CD4-positive, alpha-beta T cell treated with Interleukin-4 for 1 hour (primary cell): ENCODE measurements around the gene RASGRF1.
"Not testable (repeated sequence)": the region's sequence is repeated elsewhere in the genome, so short reads cannot be mapped to it uniquely, and the experiment has no call there.

Experiments
- DNase-seq, 2 donors: peaks; one replicate each; pipeline ENCODE4 v3.0.0-alpha.2; 2020 to 2022

Gene RASGRF1

GRCh38 chr15:79034284-79034683 lies 56.3 kb downstream of the RASGRF1 start:
- DNase-seq, result no peak

DNA sequence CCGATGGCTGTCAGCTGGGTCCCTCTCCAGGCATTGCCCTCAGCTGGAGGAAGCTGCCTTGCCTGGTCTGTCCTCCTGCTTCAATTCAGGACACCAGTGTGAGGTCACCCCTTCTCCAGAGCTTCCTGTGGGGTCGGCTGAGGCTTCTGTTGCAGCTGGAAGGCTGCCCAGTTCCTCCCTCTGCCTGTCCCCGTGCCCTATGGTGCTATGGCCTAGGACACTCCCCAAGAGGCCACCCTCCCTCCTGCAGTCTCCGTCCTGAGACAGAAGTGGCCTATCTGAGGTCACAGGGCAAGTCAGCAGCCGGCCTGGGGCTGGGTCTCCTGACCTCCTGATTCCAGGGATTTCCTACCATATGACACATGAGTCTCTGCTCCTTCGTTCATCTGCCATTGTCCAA lies 57.9 kb downstream of the RASGRF1 start:
- no peak for DNase-seq

DNA sequence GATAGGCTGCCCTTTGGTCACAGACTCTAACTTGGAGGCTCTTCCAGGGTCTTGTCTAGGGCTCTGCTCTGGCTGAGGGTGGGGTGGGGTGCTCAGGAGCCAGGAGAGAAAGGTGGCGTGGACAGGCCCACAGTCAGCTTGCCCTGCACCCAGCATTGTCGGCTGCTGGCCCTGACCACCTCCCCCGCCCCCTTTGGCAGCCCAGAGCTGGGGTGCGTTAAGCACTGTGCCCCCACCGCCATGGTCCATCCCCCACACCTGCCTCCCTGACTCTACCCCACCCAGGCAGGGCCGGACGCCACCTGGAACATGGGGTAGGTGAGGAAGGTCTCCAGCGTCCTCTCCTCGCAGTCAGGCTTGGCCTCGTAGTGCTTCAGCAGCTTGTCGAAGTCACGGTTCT lies 58.8 kb downstream of the RASGRF1 start:
- no peak for DNase-seq

DNA sequence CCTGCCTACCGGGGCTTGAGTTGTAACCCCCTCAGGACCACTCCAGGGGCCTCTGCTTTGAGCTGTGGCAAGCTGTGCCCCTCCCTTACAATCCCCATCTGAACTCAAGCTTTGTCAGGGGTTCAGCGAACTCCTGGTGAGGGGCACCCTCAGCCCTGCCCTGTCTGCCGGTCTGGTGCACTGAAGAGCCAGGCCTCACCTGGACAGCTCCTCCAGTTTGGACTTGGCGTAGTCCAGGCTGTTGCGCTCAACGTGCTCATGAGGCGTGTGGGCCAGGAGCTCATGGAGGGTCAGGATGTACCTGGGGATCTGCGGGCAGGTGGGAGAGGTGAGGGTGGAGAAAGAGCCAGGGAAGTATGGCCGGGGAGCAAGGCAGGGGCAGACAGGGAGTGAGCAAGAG lies 59.4 kb downstream of the RASGRF1 start:
- DNase-seq, result no peak

DNA sequence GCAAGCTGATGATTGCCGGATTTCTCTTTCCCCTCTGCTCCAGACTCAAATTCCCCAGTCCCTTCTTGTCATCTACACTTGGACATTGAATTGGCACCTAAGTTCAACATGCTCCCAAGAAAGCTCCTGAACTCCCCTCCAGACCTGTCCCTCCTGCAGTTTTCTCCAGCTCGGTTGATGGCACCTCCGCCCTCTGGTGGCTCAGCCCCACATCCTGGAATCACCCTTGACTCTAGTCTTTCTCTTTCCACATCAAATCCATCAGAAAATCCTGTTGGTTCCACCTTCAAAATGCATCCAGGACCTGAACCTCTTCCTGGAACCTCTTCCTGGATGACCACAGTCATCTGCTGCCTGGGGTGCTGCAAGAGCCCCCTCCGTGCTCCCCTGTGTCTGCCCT lies 60.1 kb downstream of the RASGRF1 start:
- DNase-seq, result no peak

GRCh38 chr15:79028411-79028964 lies 62.1 kb downstream of the RASGRF1 start:
- peak in 1 of 2 donors; percentile 9 for DNase-seq

DNA sequence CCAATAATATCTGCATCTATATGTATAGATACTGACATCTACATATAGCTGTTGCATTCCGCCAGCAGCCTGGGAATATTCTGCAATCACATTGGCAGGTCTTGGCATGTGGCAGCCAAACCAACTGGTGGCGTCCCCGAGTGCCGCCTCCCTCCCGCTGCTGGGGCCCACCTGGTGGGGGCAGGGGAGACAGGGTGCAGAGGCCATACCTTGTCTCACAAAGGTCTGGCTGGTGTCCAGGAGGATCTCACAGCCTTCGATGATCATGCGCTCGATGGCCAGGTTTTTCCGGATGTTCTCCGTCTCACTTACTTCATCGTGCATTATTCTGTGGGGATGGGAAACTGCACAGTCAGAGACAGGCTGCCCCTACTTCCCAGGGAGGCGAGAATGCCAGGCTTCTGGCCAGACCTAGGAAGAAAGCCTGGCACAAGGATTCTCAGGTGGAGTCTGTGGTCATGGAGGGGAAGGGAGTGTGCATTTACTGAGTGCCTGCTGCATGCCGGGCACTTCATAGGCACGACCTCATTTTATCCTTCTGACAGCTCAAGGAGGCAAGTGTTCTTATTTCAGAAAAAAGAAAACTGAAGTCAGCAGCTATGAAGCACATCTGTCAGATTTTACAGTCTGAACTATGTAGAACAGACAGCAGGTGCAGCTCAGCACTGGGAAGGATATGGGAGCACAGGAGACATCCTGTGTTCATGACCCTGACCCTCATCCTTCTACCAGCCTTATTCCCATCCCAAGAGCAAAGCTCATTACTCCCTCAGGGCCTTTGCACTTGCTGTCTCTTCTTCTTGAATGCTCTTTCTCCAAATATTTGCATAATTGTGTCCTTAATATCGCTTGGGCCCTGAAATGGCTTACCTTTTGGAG lies 62.8 kb downstream of the RASGRF1 start:
- DNase-seq, result no peak

GRCh38 chr15:79025802-79026201 lies 64.8 kb downstream of the RASGRF1 start:
- DNase-seq, result no peak

DNA sequence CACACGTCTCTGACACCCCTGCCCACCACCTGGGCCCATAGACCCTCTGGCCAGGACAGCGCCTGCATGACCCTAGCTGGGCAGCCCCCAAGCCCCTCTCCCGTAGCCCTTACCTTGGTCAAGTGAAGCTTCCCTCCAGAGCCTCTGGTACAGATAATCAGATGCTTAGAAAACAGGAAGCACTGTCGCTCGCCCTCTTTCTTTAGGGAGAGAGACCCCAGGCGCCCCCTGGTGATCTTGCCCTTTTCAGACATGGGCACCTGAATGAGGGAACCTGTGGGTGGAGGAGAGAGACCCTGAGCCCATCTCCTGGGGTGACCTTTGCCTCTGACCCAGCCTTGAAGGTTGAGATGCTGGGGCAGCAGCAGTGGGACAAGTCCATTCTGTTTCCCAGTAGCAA lies 65.4 kb downstream of the RASGRF1 start:
- DNase-seq, result peak in 1 of 2 donors; percentile 41

DNA sequence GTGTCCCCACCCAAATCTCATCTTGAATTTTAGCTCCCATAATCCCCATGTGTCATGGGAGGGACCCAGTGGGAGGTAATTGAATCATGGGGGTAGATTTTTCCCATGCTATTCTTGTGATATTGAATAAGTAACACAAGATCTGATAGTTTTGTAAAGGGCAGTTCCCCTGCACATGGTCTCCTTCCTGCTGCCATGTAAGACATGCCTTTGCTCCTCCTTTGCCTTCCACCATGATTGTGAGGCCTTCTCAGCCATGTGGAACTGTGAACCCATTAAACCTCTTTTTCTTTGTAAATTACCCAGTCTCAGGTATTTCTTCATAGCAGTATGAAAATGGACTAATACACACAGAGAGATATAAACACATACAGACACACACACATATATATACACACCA lies 66.1 kb downstream of the RASGRF1 start:
- DNase-seq, result not testable (repeated sequence)

GRCh38 chr15:79023918-79024317 lies 66.7 kb downstream of the RASGRF1 start:
- no peak for DNase-seq

GRCh38 chr15:79023546-79023890 lies 67.1 kb downstream of the RASGRF1 start:
- no peak for DNase-seq

DNA sequence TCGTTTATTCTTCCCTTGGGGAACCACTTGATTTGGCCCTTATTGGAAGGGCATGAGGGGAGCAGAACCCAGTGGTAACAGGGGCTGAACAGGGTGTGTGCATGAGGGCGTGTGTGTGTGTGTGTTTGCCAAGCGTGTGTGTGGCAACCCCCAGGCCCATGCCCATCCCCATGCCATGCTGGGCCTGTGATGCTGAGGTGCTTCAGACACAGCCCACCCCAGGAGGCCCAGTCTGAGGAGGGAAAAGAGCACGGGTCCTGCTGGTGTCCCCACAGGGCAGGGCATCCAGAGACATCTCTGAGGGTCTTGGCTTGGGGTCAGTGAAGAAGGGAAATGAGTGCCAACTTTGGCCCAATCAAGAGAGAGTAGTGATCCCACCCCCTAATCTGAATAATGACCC lies 71.6 kb downstream of the RASGRF1 start:
- DNase-seq, result no peak

DNA sequence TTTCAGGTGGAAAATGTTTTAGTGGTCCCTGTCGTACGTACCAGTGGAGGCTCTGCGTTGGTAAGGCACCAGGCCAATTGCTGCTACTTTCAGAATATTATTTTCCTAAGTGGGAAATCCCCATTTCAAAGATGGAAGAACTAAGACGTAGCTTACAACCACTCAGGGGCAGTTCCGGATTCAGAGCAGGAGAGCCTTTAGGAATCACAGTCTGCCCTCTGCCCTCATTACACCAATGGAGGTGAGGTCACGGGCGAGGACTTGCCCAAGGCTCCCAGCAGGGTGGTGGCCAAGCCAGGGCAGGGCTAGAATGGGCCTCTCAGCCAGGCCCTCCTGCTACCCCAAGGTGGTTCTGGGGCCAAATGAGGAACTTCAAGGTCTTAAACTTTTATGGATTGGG lies 72.6 kb downstream of the RASGRF1 start:
- no peak for DNase-seq

GRCh38 chr15:79016527-79017170 lies 73.9 kb downstream of the RASGRF1 start:
- no peak for DNase-seq

GRCh38 chr15:79015416-79015815 lies 75.2 kb downstream of the RASGRF1 start:
- no peak for DNase-seq

- no peak for DNase-seq
Observed at GRCh38 chr15:79010278-79010677, 80.3 kb downstream of the RASGRF1 start.

DNA sequence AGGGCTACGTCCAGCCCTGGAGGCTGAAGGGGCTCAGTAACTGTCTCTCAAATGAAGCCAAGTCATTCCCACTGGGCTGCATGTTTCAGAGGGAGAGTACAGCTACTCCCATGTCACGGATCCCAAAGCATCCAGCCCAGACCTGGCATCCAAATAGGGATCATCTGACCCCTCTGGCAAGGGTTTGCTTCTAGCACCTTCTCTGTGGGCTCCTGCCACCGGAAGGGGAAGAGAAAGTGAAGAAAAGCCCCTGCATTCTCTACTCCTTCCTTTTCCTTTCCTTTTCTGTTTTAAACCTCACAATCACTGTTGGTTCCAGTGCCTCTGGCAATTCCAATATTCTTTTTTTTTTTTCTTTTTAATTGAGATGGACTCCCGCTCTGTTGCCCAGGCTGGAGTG lies 81.2 kb downstream of the RASGRF1 start:
- DNase-seq, result no peak

DNA sequence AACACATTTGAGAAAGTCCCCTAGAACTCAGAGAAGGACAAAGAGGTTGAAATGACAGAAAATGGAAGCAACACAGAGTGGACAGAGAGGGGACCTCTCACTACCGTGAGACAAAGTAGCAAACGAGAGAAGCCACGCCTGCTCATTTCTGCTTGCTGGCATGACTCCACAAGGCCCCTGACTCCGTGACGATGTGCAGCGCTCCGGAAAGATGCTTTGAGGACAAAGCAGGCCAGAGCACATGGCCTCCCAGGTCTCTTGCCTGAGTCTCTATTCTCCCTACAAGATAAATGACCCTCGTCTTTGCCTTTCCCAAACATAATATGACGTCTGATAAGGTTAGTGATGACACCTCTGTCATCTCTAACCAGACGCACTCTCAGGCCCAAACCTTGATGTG lies 81.9 kb downstream of the RASGRF1 start:
- no peak for DNase-seq

DNA sequence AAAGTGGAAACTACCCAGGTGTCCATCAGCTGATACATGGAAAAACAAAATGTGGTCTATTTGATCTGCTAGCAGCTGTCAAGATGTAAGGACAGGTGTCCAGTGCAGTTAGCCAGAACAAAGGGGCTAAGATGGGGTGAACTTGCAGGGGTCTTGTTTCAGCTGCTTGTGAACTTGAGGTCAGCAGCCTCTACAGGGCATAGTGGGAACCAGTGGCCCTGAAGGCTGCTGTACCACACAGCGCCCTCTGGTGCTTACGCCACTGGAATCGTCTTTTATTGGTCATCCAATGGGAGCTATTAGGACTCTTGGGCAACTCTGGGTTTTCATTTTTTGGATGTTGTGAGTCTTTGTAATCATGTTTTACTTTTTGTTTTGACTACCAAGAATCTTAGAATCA lies 83.5 kb downstream of the RASGRF1 start:
- peak; percentile 11 to 54 for DNase-seq

- DNase-seq, result no peak
Observed at GRCh38 chr15:79006071-79006470, 84.5 kb downstream of the RASGRF1 start.

DNA sequence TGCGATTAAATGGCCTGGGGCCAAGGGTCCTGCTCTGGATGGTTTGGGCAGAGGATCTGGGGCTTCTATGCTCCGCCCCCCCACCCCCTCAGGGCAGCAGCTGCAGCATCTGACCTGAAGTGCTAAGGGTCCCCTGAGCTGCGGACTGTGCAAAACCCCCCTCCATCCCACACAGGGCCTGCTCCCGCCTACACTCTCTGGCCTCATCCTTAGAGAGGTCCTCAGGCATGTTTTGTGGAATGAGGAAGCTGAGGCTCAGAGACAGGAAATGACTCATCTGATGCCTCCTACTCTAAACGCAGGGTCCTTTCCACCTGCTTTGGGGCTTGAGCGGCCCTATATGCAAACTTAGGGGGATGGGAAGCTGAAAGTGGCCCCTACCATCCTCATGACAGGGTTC lies 86.2 kb downstream of the RASGRF1 start:
- peak in 1 of 2 donors; percentile 50 for DNase-seq

DNA sequence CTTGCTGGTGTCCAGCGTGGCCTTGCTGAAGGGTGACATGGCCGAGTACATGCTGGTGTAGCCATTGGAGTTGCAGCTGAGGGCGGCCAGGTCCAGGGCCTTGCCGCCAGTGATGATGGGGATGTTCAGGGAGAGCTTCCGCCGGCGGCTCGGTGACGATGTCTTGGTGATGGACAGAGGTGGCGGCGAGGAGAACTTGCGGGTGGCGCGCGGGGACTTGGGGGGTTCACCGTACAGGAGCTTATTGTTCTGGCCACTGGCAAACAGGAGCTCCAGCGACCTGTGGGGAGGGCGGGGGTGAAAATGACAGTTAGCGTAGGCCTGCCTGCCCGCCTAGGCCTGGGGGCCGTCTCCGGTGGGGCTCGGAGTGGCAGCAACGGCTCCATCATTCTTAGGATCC lies 86.7 kb downstream of the RASGRF1 start:
- DNase-seq, result no peak

- no peak for DNase-seq
Observed at GRCh38 chr15:79003301-79003700, 87.3 kb downstream of the RASGRF1 start.
